Fibroblast of lung (primary cell): ENCODE measurements around the gene TEX2. TPM values are rescaled to one million over a fixed set of nuclear protein-coding genes. Genes with fewer than 3 reads are reported as not detected.

Experiments used
- DNase-seq, 2 donors: peaks; one replicate each; pipeline versions ENCODE4 v3.0.0 to v3.0.0-alpha.2; 2010; ENCODE audit warnings: low read depth in 2 of 2
- H2AFZ ChIP-seq: 2 replicates; pipeline ENCODE4 v1.5.1; 2012; ENCODE audit warnings: low read length, control low read depth, inconsistent platforms
- H3K27ac ChIP-seq: 2 replicates; pipeline ENCODE4 v1.5.1; 2011; ENCODE audit warnings: low read length, control low read depth; ENCODE audit not compliant: insufficient read depth
- H3K27me3 ChIP-seq: 2 replicates; pipeline ENCODE4 v1.5.1; 2011; ENCODE audit warnings: mild to moderate bottlenecking, low read length; ENCODE audit not compliant: control insufficient read depth, insufficient read depth
- H3K36me3 ChIP-seq: 2 replicates; pipeline ENCODE4 v1.5.1; 2011; ENCODE audit warnings: low read length; ENCODE audit not compliant: control insufficient read depth, insufficient read depth
- H3K4me1 ChIP-seq: 2 replicates; pipeline ENCODE4 v1.5.1; 2011; ENCODE audit warnings: low read length; ENCODE audit not compliant: control insufficient read depth, insufficient read depth; ENCODE audit errors: extremely low read depth
- H3K4me2 ChIP-seq: 2 replicates; pipeline ENCODE4 v1.5.1; 2011; ENCODE audit warnings: low read length, control low read depth; ENCODE audit not compliant: insufficient read depth; ENCODE audit errors: extremely low read depth
- H3K4me3 ChIP-seq, 4 experiments: fragments of 200-600 bp in 1 of 4; sonication (generic) in 1 of 4; replicated peaks in 1 of 4; 2 replicates each; pipeline ENCODE4 v1.5.1; 2011 to 2016; ENCODE audit warnings: low read length in 4 of 4, low read depth in 3 of 4, mild to moderate bottlenecking in 3 of 4, control low read depth in 2 of 4, inconsistent platforms in 1 of 4, mixed read lengths in 1 of 4; ENCODE audit not compliant: insufficient read depth in 1 of 4; ENCODE audit errors: control extremely low read depth in 1 of 4
- H3K79me2 ChIP-seq: 2 replicates; pipeline ENCODE4 v1.5.1; 2012; ENCODE audit warnings: mild to moderate bottlenecking, low read length, inconsistent platforms; ENCODE audit not compliant: control insufficient read depth, insufficient read depth
- H3K9ac ChIP-seq: 2 replicates; pipeline ENCODE4 v1.5.1; 2011; ENCODE audit warnings: mild to moderate bottlenecking, low read length, control low read depth; ENCODE audit not compliant: insufficient read depth
- H3K9me3 ChIP-seq: 2 replicates; pipeline ENCODE4 v1.5.1; 2012; ENCODE audit warnings: low read depth, low read length; ENCODE audit not compliant: control insufficient read depth, insufficient read depth
- H4K20me1 ChIP-seq: 2 replicates; pipeline ENCODE4 v1.5.1; 2011; ENCODE audit warnings: low read length; ENCODE audit not compliant: control insufficient read depth, insufficient read depth; ENCODE audit errors: extremely low read depth
- CTCF ChIP-seq, 2 donors: IDR thresholded peaks in 1 of 2; conservative IDR thresholded peaks in 1 of 2; 1 replicate in 1 of 2; 2 replicates in 1 of 2; pipeline ENCODE4 v1.5.1; 2011 to 2012; ENCODE audit warnings: low read length in 2 of 2, control low read depth in 1 of 2, inconsistent platforms in 1 of 2, low read depth in 1 of 2, mild to moderate bottlenecking in 1 of 2
- EZH2 ChIP-seq: IDR thresholded peaks from 2 replicates; pipeline ENCODE4 v1.5.1; 2012; ENCODE audit warnings: low read length, control low read depth, mild to moderate bottlenecking; ENCODE audit errors: missing control alignments
- polyA plus RNA-seq, 2 donors: library from polyadenylated mRNA; depleted of rRNA in 1 of 2; stranded (reverse) in 1 of 2; unstranded in 1 of 2; fragments of >200 nt; gene quantifications; 2 replicates each; pipeline ENCODE4 v1.2.1, GENCODE V29; 2011 to 2012; ENCODE audit warnings: missing spikeins in 1 of 2
- total RNA-seq: library from RNA; depleted of rRNA; stranded (reverse); fragments of >200 nt; gene quantifications from 2 replicates; pipeline ENCODE4 v1.2.1, GENCODE V29; 2014

The TEX2 gene
- total and polyA plus RNA-seq, 2 donors (not counting 1 experiment from before 2014, with no cell fraction given): 18.6 to 33.4 TPM

GRCh38 chr17:64133546-64134215 lies 129.4 kb downstream of the TEX2 start:
- Histone ChIP-seq H2AFZ (no peak overlapping the region), H3K27ac (no peak overlapping the region), H3K4me1 (no peaks in the 10 kb centered on the region), H3K36me3 (no peaks in the 10 kb centered on the region), H3K9me3 (no peaks in the 10 kb centered on the region), H3K27me3 (no peaks in the 10 kb centered on the region), H3K4me3 (no peak overlapping the region), H3K4me2 (no peak overlapping the region), H3K9ac (no peak overlapping the region), H4K20me1 (no peaks in the 10 kb centered on the region), H3K79me2 (peaks cover 4% of the 10 kb centered on the region)
- DNase-seq: peak; percentile 40 to 79
- TF ChIP-seq CTCF (conservative IDR thresholded peaks at IDR 0.05 in 1 of 2, IDR thresholded peaks at IDR 0.05 in 1 of 2; ENCODE audit: low read depth in 1 of 2, low read length in 2 of 2) (peak; percentile 58 to 64), EZH2 (no peak)

GRCh38 chr17:64131606-64132270 lies 131.3 kb downstream of the TEX2 start:
- no peak for DNase-seq
- H4K20me1 ChIP-seq: no peaks in the 10 kb centered on the region
- H3K79me2 ChIP-seq: peaks cover 4% of the 10 kb centered on the region
- no peak overlapping the region for H3K9ac ChIP-seq
- H3K36me3 ChIP-seq: no peaks in the 10 kb centered on the region
- H3K4me1 ChIP-seq: no peaks in the 10 kb centered on the region
- H2AFZ ChIP-seq: no peak overlapping the region
- H3K27me3 ChIP-seq: no peaks in the 10 kb centered on the region
- no peak for TF ChIP-seq CTCF (conservative IDR thresholded peaks at IDR 0.05 in 1 of 2, IDR thresholded peaks at IDR 0.05 in 1 of 2; ENCODE audit: low read depth in 1 of 2, low read length in 2 of 2)
- no peak for TF ChIP-seq EZH2
- H3K27ac ChIP-seq: no peak overlapping the region
- no peaks in the 10 kb centered on the region for H3K9me3 ChIP-seq
- no peak overlapping the region for H3K4me3 ChIP-seq
- no peak overlapping the region for H3K4me2 ChIP-seq

- Histone ChIP-seq H3K9me3 (no peaks in the 10 kb centered on the region), H3K27me3 (no peaks in the 10 kb centered on the region), H3K4me1 (no peaks in the 10 kb centered on the region), H3K9ac (peak overlapping the region; percentile 84), H3K27ac (peak overlapping the region; percentile 93), H3K4me3 (peak overlapping the region; percentile 42 to 57 (median 52)), H3K36me3 (no peaks in the 10 kb centered on the region), H3K4me2 (peak overlapping the region; percentile 95), H3K79me2 (peaks cover 4% of the 10 kb centered on the region), H2AFZ (peak overlapping the region; percentile 85), H4K20me1 (no peaks in the 10 kb centered on the region)
- DNase-seq: peak; percentile 48 to 59
- TF ChIP-seq EZH2 (no peak), CTCF (conservative IDR thresholded peaks at IDR 0.05 in 1 of 2, IDR thresholded peaks at IDR 0.05 in 1 of 2; ENCODE audit: low read depth in 1 of 2, low read length in 2 of 2) (no peak)
Measured at GRCh38 chr17:64130559-64131001, 132.5 kb downstream of the TEX2 start.
